Adipocyte (in vitro differentiated cells): Measurements from ENCODE around the gene SEM1.
"Not testable (repeated sequence)": the region's sequence is repeated elsewhere in the genome, so short reads cannot be mapped to it uniquely, and the experiment has no call there.

Experiments
- DNase-seq: peaks from one replicate; pipeline ENCODE4 v3.0.0-alpha.2; 2015; ENCODE audit warnings: low read depth
- H3K27me3 ChIP-seq: replicated peaks from 2 replicates; pipeline ENCODE4 v1.7.0; 2013; ENCODE audit warnings: mild to moderate bottlenecking, low read length, moderate library complexity; ENCODE audit not compliant: control insufficient read depth, insufficient read depth
- H3K36me3 ChIP-seq: 2 replicates; pipeline ENCODE4 v1.7.0; 2013; ENCODE audit warnings: low read length, mild to moderate bottlenecking, moderate library complexity; ENCODE audit not compliant: control insufficient read depth, insufficient read depth, severe bottlenecking
- H3K4me1 ChIP-seq: 2 replicates; pipeline ENCODE4 v1.7.0; 2013; ENCODE audit warnings: mild to moderate bottlenecking, low read length, moderate library complexity; ENCODE audit not compliant: control insufficient read depth, insufficient read depth
- H3K4me3 ChIP-seq: 2 replicates; pipeline ENCODE4 v1.7.0; 2013; ENCODE audit warnings: mild to moderate bottlenecking, low read length, moderate library complexity
- H3K9ac ChIP-seq: 2 replicates; pipeline ENCODE4 v1.7.0; 2013; ENCODE audit warnings: mild to moderate bottlenecking, low read length, moderate library complexity
- H3K9me3 ChIP-seq: 2 replicates; pipeline ENCODE4 v1.7.0; 2013; ENCODE audit warnings: mild to moderate bottlenecking, low read length, moderate library complexity; ENCODE audit not compliant: control insufficient read depth

Gene SEM1

GRCh38 chr7:96727534-96728088 is 18.0 kb upstream of the SEM1 start:
- Histone ChIP-seq H3K4me3 (no peak overlapping the region), H3K4me1 (no peaks in the 10 kb centered on the region), H3K9ac (no peak overlapping the region), H3K27me3 (no peaks in the 10 kb centered on the region), H3K36me3 (no peaks in the 10 kb centered on the region), H3K9me3 (no peaks in the 10 kb centered on the region)
- DNase-seq, result no peak

GRCh38 chr7:96723622-96724021 is 14.0 kb upstream of the SEM1 start:
- peak; percentile 26 for DNase-seq
- Histone ChIP-seq H3K9ac (no peak overlapping the region), H3K4me3 (no peak overlapping the region), H3K9me3 (no peaks in the 10 kb centered on the region), H3K27me3 (no peaks in the 10 kb centered on the region), H3K4me1 (no peaks in the 10 kb centered on the region), H3K36me3 (no peaks in the 10 kb centered on the region)

DNA sequence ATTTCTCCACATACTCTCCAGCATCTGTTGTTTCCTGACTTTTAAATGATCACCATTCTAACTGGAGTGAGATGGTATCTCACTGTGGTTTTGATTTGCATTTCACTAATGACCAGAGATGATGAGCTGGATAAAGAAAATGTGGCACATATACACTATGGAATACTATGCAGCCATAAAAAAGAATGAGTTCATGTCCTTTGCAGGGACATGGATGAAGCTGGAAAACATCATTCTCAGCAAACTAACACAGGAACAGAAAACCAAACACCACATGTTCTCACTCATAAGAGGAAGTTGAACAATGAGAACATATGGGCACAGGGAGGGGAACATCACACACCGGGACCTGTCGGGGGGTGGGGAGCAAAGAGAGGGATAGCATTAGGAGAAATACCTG is 13.3 kb upstream of the SEM1 start:
- not testable (repeated sequence) for H3K9ac ChIP-seq, H3K36me3 ChIP-seq, H3K4me3 ChIP-seq, H3K27me3 ChIP-seq, H3K9me3 ChIP-seq, DNase-seq, H3K4me1 ChIP-seq

- peak; percentile 52 for DNase-seq
- H3K27me3 ChIP-seq, result no peaks in the 10 kb centered on the region
- H3K4me1 ChIP-seq, result no peaks in the 10 kb centered on the region
- no peaks in the 10 kb centered on the region for H3K9me3 ChIP-seq
- H3K36me3 ChIP-seq, result no peaks in the 10 kb centered on the region
- H3K4me3 ChIP-seq, result no peak overlapping the region
- no peak overlapping the region for H3K9ac ChIP-seq
Measured at GRCh38 chr7:96720843-96721242, 11.2 kb upstream of the SEM1 start.

DNA sequence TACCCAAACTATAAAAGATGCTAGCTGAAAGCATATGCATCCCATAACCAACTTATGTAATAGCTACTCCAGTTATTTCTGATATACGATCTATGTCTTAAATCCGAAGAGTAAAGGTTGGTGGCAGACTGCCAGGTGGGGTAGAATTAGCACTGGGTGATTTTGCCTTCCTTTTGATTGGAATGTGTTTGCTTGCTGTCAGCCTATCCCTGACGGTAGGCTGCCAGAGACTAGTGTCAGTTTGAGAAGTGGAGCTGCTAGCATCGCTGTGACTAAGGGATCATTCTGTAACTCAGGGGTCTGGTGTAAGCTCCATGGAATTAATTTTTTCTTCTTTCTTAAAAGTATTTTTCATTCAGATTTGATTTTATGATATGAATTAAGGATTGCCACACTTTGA is 9.5 kb upstream of the SEM1 start:
- H3K9me3 ChIP-seq, result no peaks in the 10 kb centered on the region
- no peak for DNase-seq
- H3K9ac ChIP-seq, result no peak overlapping the region
- peaks cover 4% of the 10 kb centered on the region for H3K27me3 ChIP-seq
- H3K4me1 ChIP-seq, result no peaks in the 10 kb centered on the region
- H3K4me3 ChIP-seq, result no peak overlapping the region
- no peaks in the 10 kb centered on the region for H3K36me3 ChIP-seq

GRCh38 chr7:96718107-96719003 is 8.7 kb upstream of the SEM1 start:
- Histone ChIP-seq H3K4me1 (no peaks in the 10 kb centered on the region), H3K27me3 (peaks cover 4% of the 10 kb centered on the region), H3K9ac (no peak overlapping the region), H3K4me3 (no peak overlapping the region), H3K9me3 (peaks cover under 1% of the 10 kb centered on the region), H3K36me3 (no peaks in the 10 kb centered on the region)
- DNase-seq, result no peak

GRCh38 chr7:96713037-96713436 is 3.4 kb upstream of the SEM1 start:
- H3K9ac ChIP-seq, result no peak overlapping the region
- no peak overlapping the region for H3K4me3 ChIP-seq
- no peaks in the 10 kb centered on the region for H3K36me3 ChIP-seq
- peaks cover 4% of the 10 kb centered on the region for H3K27me3 ChIP-seq
- DNase-seq, result no peak
- peaks cover 6% of the 10 kb centered on the region for H3K9me3 ChIP-seq
- H3K4me1 ChIP-seq, result peaks cover 13% of the 10 kb centered on the region

DNA sequence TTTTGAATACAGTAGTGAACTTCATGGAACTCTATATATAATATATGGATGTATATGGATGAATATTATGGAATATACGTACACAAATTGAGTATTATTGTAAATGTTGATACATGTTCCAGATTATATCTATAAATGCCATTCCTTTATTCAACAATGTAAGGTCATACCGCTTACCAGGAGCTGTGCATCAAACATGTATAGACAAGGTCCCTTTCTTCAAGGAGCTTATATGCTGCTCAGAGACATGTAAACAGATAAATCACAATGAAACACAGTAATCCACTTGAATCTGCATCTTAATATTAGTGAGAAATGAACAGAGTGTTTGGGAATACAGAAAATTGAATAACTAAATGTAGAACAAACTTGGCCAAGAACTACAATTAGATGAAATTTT is 898 bp upstream of the SEM1 start:
- DNase-seq, result no peak
- no peak overlapping the region for H3K9ac ChIP-seq
- peaks cover 6% of the 10 kb centered on the region for H3K9me3 ChIP-seq
- H3K4me3 ChIP-seq, result peak overlapping the region; percentile 100
- H3K36me3 ChIP-seq, result no peaks in the 10 kb centered on the region
- H3K27me3 ChIP-seq, result peaks cover 2% of the 10 kb centered on the region
- peaks cover 20% of the 10 kb centered on the region for H3K4me1 ChIP-seq

GRCh38 chr7:96708872-96709271 is 774 bp downstream of the SEM1 start:
- DNase-seq, result no peak
- Histone ChIP-seq H3K27me3 (no peaks in the 10 kb centered on the region), H3K9me3 (peaks cover 6% of the 10 kb centered on the region), H3K4me1 (peaks cover 20% of the 10 kb centered on the region), H3K36me3 (peaks cover 3% of the 10 kb centered on the region), H3K4me3 (peak overlapping the region; percentile 100), H3K9ac (peak overlapping the region; percentile 97)

GRCh38 chr7:96707901-96708774 is 1.5 kb downstream of the SEM1 start:
- peaks cover 20% of the 10 kb centered on the region for H3K4me1 ChIP-seq
- H3K9ac ChIP-seq, result peak overlapping the region; percentile 97
- H3K27me3 ChIP-seq, result no peaks in the 10 kb centered on the region
- H3K36me3 ChIP-seq, result peaks cover 3% of the 10 kb centered on the region
- peak; percentile 65 for DNase-seq
- peak overlapping the region; percentile 100 for H3K4me3 ChIP-seq
- H3K9me3 ChIP-seq, result peaks cover 4% of the 10 kb centered on the region

DNA sequence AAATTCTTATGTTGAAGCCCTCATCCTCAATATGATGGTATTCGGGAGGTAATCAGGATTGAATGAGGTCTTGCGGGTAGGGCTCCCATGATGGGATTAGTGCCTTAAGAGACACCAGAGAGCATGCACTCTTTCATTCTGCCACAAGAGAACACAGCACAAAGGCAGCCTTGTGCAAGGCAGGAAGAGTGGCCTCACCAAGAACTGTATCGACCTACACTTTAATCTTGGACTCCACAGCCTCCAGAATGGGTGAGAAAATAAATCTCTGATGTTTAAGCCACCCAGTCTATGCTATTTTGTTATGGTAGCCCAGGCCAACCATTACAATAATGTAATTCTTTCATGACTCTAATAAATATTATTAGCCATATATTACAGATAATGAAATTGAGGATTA is 8.4 kb downstream of the SEM1 start:
- Histone ChIP-seq H3K27me3 (no peaks in the 10 kb centered on the region), H3K4me1 (peaks cover 13% of the 10 kb centered on the region), H3K9me3 (no peaks in the 10 kb centered on the region), H3K36me3 (peaks cover 3% of the 10 kb centered on the region), H3K9ac (no peak overlapping the region), H3K4me3 (no peak overlapping the region)
- no peak for DNase-seq
